Duodenal mucosa (tissue), 2 donors: Measurements from ENCODE around the gene C3orf80.
"Not testable (repeated sequence)": the region's sequence is repeated elsewhere in the genome, so short reads cannot be mapped to it uniquely, and the experiment has no call there.

ENCODE experiments used
- H3K27ac ChIP-seq: one replicate; pipeline ENCODE4 v1.7.0; 2013; ENCODE audit warnings: low read depth, low read length
- H3K27me3 ChIP-seq, 2 donors: one replicate each; pipeline ENCODE4 v1.7.0; 2013; ENCODE audit warnings: low read length in 2 of 2, control low read depth in 1 of 2; ENCODE audit not compliant: insufficient read depth in 2 of 2, control insufficient read depth in 1 of 2
- H3K36me3 ChIP-seq, 2 donors: one replicate each; pipeline ENCODE4 v1.7.0; 2013; ENCODE audit warnings: low read length in 2 of 2, control low read depth in 1 of 2; ENCODE audit not compliant: insufficient read depth in 2 of 2, control insufficient read depth in 1 of 2
- H3K4me1 ChIP-seq, 2 donors: one replicate each; pipeline ENCODE4 v1.7.0; 2013; ENCODE audit warnings: low read length in 2 of 2, control low read depth in 1 of 2; ENCODE audit not compliant: insufficient read depth in 2 of 2, control insufficient read depth in 1 of 2
- H3K4me3 ChIP-seq, 2 donors: one replicate each; pipeline ENCODE4 v1.7.0; 2013; ENCODE audit warnings: low read length in 2 of 2, low read depth in 1 of 2
- H3K9ac ChIP-seq, 2 donors: one replicate each; pipeline ENCODE4 v1.7.0; 2013; ENCODE audit warnings: low read length in 2 of 2, low read depth in 1 of 2
- H3K9me3 ChIP-seq, 2 donors: one replicate each; pipeline ENCODE4 v1.7.0; 2013; ENCODE audit warnings: low read length in 2 of 2, control low read depth in 1 of 2; ENCODE audit not compliant: control insufficient read depth in 1 of 2

C3orf80 gene

GRCh38 chr3:160232014-160232413, 6.8 kb downstream of the C3orf80 start:
- peaks cover 3 to 15% of the 10 kb centered on the region in 2 donors for H3K27me3 ChIP-seq
- H3K9ac ChIP-seq = no peak overlapping the region
- H3K4me1 ChIP-seq = no peaks in the 10 kb centered on the region
- no peaks in the 10 kb centered on the region for H3K36me3 ChIP-seq
- H3K27ac ChIP-seq = no peak overlapping the region
- H3K9me3 ChIP-seq = no peaks in the 10 kb centered on the region
- H3K4me3 ChIP-seq = no peak overlapping the region

GRCh38 chr3:160240719-160241118, 15.5 kb downstream of the C3orf80 start:
- H3K9ac ChIP-seq, H3K36me3 ChIP-seq, H3K4me1 ChIP-seq, H3K4me3 ChIP-seq, H3K9me3 ChIP-seq, H3K27me3 ChIP-seq, H3K27ac ChIP-seq: not testable (repeated sequence)

GRCh38 chr3:160245261-160245800, 20.1 kb downstream of the C3orf80 start:
- Histone ChIP-seq H3K27ac (no peak overlapping the region), H3K36me3 (no peaks in the 10 kb centered on the region), H3K4me1 (no peaks in the 10 kb centered on the region), H3K27me3 (no peaks in the 10 kb centered on the region), H3K9me3 (no peaks in the 10 kb centered on the region), H3K4me3 (no peak overlapping the region), H3K9ac (no peak overlapping the region)

GRCh38 chr3:160247766-160248165, 22.5 kb downstream of the C3orf80 start:
- no peak overlapping the region for H3K9ac ChIP-seq
- no peak overlapping the region for H3K27ac ChIP-seq
- H3K36me3 ChIP-seq = no peaks in the 10 kb centered on the region
- H3K4me3 ChIP-seq = no peak overlapping the region
- H3K27me3 ChIP-seq = no peaks in the 10 kb centered on the region
- H3K4me1 ChIP-seq = no peaks in the 10 kb centered on the region
- H3K9me3 ChIP-seq = no peaks in the 10 kb centered on the region

GRCh38 chr3:160253298-160253697, 28.1 kb downstream of the C3orf80 start:
- Histone ChIP-seq H3K9ac (no peak overlapping the region), H3K27ac (no peak overlapping the region), H3K27me3 (no peaks in the 10 kb centered on the region), H3K4me1 (no peaks in the 10 kb centered on the region), H3K9me3 (no peaks in the 10 kb centered on the region), H3K36me3 (no peaks in the 10 kb centered on the region), H3K4me3 (no peak overlapping the region)

GRCh38 chr3:160257606-160258005, 32.4 kb downstream of the C3orf80 start:
- Histone ChIP-seq H3K4me3 (no peak overlapping the region), H3K9ac (no peak overlapping the region), H3K4me1 (no peaks in the 10 kb centered on the region), H3K27ac (no peak overlapping the region), H3K36me3 (no peaks in the 10 kb centered on the region), H3K27me3 (no peaks in the 10 kb centered on the region), H3K9me3 (no peaks in the 10 kb centered on the region)

GRCh38 chr3:160259589-160259988, 34.4 kb downstream of the C3orf80 start:
- Histone ChIP-seq H3K4me1 (no peaks in the 10 kb centered on the region), H3K27ac (no peak overlapping the region), H3K9ac (no peak overlapping the region), H3K9me3 (no peaks in the 10 kb centered on the region), H3K27me3 (no peaks in the 10 kb centered on the region), H3K4me3 (no peak overlapping the region), H3K36me3 (no peaks in the 10 kb centered on the region)

- Histone ChIP-seq H3K9me3 (no peaks in the 10 kb centered on the region), H3K36me3 (no peaks in the 10 kb centered on the region), H3K27ac (no peak overlapping the region), H3K4me3 (peak overlapping the region in 1 of 2 donors; percentile 41), H3K9ac (no peak overlapping the region), H3K27me3 (no peaks in the 10 kb centered on the region), H3K4me1 (no peaks in the 10 kb centered on the region)
Measured at GRCh38 chr3:160260587-160261270, 35.5 kb downstream of the C3orf80 start.

- Histone ChIP-seq H3K4me3 (no peak overlapping the region), H3K9ac (no peak overlapping the region), H3K36me3 (no peaks in the 10 kb centered on the region)
Measured at GRCh38 chr3:160265088-160265487, 39.9 kb downstream of the C3orf80 start.

More at GRCh38 chr3:160265088-160265487, 39.9 kb downstream of the C3orf80 start:
- no peaks in the 10 kb centered on the region for H3K4me1 ChIP-seq
- H3K27me3 ChIP-seq = no peaks in the 10 kb centered on the region
- H3K27ac ChIP-seq = no peak overlapping the region
- no peaks in the 10 kb centered on the region for H3K9me3 ChIP-seq
